GM21381 (cell line): ENCODE measurements around the gene PRDM16.

Source experiments
- ATAC-seq: cut with Tn5 transposase; IDR thresholded peaks from one replicate; pipeline ENCODE4 v1.9.1; 2021; ENCODE audit warnings: mild to moderate bottlenecking, moderate library complexity; ENCODE audit not compliant: unreplicated experiment

Gene PRDM16

DNA sequence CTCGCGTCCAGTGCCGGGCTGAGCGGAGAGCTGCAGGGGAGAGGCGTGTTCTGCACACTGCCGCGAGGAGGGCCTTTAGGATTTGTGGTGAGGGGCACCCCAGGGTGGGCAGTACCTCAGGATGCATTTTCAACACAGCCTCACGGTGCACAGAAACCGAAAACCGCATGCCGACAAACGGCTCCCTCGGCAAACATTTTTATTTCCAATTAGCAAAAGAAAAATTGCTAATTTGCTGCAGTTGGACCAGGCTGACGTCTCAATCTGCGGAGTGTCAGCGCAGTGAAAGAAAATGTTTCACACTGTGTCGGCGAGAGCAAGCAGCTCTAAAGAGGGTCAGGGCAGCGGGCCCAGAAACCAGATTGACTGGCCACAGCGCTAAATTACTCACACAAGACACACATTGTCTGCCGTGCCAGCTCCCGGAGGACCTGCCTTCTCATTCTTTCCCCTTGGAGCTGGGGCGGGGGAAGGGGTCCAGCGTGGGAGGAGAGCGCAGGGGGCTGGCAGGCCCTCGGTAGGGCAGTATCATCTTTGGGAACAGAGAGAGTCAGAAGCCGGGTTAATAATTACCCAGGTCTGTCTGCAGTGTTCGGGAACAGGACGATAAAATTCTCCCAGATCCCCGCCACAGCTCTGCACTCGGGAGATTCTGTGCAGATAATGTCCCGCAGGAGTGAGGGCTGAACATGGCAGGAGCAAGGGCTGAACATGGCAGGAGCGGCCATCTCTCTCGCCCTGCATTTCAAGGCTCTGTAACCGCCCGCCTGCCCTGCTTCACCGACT, 150.2 kb downstream of the PRDM16 start:
- ATAC-seq = no peak

DNA sequence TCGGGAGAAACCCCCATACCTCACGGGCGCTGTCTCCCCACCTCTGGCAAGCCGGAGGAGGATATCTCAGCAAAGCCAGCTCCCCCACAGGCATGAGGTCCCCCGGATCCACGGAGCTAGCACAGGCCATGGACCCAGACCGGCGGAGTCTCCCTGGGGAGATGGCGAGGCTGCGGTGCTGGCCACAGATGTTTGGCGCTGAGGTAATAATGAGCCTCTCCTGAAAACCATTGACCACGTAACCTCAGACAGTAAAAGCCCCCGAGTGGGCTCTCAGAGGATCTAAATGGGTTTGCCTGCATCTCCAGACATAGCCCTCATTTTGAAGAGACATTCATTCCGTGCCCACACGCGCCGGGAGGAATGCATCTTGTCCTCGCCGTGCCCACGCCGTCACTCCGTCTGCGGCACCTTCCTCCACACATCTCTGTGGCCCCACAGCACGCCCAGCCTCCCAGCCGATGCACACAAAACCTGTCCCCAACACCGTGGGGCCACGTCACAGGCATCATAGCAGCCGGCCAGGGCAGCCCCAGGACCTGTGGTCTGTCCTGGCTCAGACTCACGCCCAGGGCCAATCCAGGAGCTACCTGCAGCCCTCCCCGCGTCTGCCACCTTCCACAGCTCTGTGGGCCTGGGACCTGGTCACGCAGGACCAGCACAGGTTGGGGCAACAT, 150.9 kb downstream of the PRDM16 start:
- ATAC-seq = no peak

DNA sequence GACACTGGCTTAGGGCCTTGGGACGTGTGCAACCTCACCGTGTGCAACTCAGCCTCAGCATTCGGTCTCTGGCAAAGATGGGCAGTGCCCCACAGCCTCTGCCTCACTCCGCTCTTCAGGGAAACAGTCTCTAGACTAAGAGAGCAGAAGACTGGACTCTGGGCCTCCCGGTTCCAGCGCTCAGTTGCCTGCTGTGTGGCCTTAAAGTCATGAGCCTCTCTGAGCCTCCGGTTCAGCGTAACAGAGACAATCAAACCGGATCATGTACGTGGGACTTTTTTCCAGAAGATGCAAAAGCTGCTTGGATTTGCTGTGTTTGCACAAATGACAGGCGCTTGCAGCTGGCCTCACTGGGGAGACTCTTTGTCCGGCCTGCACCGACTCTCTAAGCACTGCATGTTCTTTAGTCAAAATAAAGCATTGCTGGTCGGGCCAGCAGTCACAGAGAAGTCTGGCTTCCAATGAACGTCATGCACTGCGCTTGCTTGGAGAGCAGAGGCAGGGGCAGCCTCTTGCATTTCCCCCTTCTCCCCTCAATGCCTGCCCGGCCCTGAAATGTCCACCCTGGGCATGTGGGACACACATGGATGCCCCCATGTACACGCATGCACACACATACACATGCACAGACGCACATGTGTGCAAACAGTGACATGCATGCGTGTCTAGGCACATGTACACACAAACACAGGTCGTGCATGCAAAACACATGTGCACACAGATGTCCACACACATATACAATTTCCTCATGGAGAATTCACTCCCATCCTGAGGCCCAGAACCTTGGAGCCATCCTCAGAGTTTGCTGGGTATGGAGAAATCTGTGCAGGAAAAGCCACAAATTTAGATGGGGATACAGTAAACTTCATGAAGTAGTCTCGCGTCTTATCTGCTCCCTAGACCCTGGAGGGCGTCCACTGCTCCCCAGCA, 152.4 kb downstream of the PRDM16 start:
- no peak for ATAC-seq

DNA sequence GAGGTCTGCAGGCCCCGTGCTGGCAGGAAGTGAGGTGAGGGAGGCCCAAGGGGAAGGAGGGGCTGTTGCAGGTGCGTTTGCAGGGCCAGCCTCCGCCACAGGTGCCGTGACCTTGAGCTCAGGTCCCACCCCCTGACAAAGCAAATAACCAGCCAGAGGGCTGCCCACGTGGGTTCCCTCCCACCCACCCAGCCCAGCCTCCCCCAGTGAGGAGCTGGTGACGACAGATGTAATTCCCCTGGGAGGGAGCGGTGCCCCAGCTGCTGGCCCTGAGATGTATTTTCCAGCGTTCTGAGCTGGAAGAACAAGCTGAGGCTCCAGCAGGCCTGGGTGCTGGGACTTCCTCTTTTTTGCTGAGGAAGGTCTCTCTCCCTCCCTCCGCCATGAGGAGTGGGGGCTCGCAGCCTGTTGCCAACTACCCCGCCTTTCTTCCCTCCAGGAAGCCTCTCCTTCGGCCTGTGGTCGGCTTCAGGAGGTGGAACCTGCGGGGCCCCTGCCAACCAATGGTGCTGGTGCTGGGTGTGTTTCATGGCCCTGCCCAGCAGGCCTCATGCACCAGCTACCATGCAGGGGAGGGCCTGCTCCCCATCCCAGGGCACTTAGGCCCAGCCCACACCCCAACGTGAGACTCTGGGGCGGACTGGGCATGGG, 153.2 kb downstream of the PRDM16 start:
- ATAC-seq = no peak

- ATAC-seq = no peak
Measured at GRCh38 chr1:3225661-3226060, 156.7 kb downstream of the PRDM16 start.

GRCh38 chr1:3226191-3226590, 157.2 kb downstream of the PRDM16 start:
- ATAC-seq = no peak

- no peak for ATAC-seq
Measured at GRCh38 chr1:3226701-3227350, 157.8 kb downstream of the PRDM16 start.

DNA sequence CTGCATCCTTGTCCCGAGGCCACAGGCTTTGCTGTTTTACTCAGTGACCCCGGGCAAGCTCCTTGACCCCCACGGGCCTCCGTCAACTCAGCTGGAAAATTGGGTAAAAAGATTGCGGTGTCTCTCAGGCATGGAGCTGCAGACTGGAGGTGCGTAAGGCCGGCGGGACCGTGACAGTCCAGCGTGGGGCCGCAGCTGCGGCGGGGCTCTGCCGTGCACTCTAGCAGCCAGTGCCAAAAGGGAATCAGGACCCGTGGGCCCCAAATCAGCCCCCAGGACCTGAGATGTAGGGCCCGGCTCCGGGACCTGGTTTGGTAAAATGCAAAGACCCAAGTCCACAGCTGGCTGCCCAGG, 158.3 kb downstream of the PRDM16 start:
- no peak for ATAC-seq

DNA sequence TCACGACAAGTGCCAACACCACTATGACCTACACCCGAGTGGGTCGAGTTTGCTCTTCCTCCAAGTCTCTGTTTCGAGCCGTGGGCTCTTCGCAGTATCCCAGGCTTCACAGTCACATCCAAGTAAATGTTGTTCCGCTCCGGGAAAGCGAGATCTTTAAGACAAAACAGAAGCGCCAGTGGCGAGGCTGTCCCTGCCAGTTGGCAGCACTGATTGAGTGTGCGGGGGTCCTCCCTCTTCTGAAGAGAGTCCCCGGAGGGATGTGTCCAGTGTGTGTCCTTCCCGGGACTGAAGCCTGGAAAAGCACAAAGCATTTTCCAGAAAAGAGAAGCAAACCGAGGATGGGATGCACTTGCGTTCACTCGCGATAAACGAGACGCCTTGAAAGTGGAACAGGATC, 158.9 kb downstream of the PRDM16 start:
- no peak for ATAC-seq

GRCh38 chr1:3229081-3229725, 160.2 kb downstream of the PRDM16 start:
- ATAC-seq = no peak

DNA sequence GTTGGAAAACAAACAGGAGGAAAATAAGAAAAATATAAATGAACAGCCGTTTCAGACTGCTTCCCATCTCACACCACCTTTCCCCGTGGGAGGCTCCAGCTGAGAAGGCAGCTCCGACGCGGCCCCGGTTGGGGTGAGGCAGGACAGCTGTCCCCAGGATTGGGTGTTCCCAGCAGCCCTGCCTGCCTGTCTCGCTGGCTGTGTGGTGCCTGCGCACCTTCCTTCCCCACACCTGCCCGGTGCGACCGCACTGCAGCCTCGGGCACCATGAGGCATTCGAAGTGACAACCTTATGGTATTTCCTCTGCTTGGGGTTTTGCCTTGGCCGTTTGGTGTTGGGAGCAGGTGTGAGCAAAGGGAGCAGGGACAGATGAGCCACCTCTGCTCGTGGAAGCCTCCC, 161.6 kb downstream of the PRDM16 start:
- ATAC-seq = no peak

DNA sequence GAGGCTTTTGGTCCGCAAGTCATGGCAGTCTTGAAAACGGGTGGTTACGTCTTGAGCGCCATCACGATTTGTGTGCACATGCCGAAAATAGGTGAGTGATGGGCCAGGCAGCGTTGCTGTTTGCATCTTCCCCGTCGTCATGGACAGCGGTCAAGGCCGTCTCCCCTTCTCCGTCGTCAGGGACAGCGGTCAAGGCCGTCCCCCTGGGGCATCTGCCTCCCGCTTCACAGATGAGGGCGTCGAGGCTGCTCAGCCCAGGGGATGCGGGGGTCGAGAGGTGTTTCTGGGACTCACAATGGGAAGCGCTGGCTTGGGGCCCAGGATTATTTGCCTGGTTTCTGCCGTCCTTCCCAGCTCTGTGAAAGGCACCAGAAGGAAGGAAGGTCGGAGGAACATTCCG, 162.2 kb downstream of the PRDM16 start:
- ATAC-seq = no peak

DNA sequence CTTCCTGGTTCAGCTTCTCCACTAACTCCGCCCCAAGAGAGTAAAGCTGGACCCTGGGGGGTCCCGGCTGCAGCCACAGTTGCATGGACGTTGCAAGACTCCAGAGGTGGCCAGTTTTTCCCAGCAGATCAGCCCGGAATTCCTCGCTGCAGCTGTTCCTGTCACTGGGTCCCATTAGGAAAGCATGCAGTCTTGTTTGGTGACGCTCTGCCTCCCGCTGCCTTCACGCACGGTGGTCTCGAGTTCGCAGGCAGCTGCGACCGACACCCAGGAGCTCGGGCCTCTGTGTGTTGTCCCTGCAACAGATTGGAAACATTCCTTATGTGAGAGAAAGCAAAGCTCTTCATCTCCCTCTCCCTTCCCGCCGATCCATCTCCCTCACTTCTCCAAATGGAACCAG, 162.8 kb downstream of the PRDM16 start:
- ATAC-seq = no peak

DNA sequence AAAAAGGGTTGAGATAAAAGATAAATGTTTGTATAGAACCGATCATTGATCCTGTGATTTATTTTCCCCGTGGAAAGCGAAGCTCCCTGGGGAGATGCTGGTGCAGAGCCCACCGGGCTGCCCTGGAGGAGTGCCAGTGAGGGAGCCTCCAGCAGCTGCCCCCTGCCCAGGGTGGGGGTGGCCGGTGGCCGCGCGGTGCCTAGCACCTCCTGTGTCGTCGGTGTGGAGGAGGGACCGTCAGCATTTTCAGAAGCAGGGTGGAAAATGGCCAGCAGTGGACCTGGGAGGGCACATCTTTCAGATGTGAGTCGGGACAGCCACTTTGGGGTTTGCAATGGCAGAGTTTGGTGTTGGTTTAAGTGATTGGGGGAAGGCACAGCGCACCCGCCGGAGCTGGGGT, 164.0 kb downstream of the PRDM16 start:
- ATAC-seq = no peak

DNA sequence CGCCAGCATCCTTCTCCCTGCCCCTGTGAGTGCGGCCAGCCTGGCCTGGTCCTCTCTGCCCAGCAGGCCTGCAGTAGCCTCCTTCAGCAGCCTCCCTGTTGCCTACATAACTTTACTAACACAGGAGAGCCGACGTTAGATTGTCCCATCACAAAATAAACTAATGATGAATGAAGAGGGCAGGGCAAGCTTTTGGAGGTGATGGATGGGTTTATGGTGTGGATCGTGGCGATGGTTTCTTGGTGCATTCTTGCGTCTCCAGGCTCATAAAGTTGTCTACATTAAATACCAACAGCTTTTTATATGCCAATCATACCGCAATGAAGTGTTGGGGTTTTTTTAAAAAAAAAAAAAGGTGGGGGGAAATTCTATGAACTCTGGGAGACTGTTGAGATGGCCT, 164.5 kb downstream of the PRDM16 start:
- ATAC-seq = no peak

GRCh38 chr1:3234281-3234680, 165.3 kb downstream of the PRDM16 start:
- ATAC-seq = no peak

GRCh38 chr1:3234956-3235355, 166.0 kb downstream of the PRDM16 start:
- no peak for ATAC-seq

DNA sequence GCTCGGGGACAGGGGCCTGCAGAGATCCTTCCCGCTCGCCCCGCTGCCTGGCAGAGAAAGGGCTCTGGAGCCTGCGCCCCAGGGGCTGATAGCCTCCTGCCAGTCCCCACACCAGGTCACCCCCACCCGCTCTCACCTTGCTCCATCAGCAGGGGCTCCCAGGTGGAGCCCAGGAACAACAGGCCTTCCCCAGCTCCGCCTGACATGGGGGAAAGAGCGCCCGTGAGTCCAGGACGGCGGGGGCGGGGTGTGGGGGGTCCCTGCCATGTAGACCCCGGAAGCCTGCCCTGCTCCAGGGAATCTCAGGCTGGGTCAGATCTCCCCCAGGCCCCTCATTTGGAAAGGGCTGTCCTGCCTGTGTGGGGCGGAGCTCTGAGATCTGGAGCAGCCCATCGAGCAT, 166.5 kb downstream of the PRDM16 start:
- no peak for ATAC-seq

- ATAC-seq = no peak
Measured at GRCh38 chr1:3236361-3236760, 167.4 kb downstream of the PRDM16 start.

DNA sequence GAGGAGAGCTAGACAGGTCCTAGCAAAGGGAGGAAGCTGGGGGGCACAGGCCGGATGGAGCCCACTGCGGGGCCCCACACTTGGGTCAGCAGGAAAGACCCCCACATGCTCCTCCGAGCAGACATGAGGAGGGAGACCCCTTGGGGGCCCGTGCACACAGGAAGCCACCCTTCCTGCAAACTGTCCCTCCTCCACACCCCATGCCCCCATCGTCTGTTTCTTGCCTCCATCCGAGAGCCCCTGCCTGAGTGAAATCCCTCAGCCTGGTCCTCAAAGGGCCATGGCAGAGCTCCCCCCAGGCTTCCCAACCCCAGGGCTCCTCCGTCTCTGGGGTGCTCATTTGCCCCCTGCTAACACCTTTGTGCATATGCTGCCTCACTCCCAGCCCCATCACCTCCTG, 168.0 kb downstream of the PRDM16 start:
- ATAC-seq = no peak
